Ovary (tissue), 9 donors: ENCODE measurements around the gene EMC6. TPM values are rescaled to one million over a fixed set of nuclear protein-coding genes. Genes with fewer than 3 reads are reported as not detected.

Source experiments
- DNase-seq, 5 donors: peaks; one replicate each; pipeline ENCODE4 v3.0.0-alpha.2; 2019 to 2020
- H3K27ac ChIP-seq, 2 donors: fragments of 200-600 bp; one replicate each; pipeline versions ENCODE4 v1.5.1 to v1.8.0; 2019 to 2022
- H3K27me3 ChIP-seq: fragments of 200-600 bp; one replicate; pipeline ENCODE4 v1.8.0; 2022
- H3K36me3 ChIP-seq: fragments of 200-600 bp; sonication (generic); one replicate; pipeline ENCODE4 v1.5.1; 2019
- H3K4me1 ChIP-seq: one replicate; pipeline ENCODE4 v1.8.1; 2013; ENCODE audit warnings: mild to moderate bottlenecking, moderate library complexity; ENCODE audit not compliant: insufficient read depth
- H3K4me3 ChIP-seq: fragments of 200-600 bp; sonication (generic); one replicate; pipeline ENCODE4 v1.5.1; 2017
- H3K9me3 ChIP-seq, 2 donors: fragments of 200-600 bp in 1 of 2; sonication (generic) in 1 of 2; one replicate each; pipeline versions ENCODE4 v1.5.1 to v1.8.1; 2013 to 2019; ENCODE audit warnings: mild to moderate bottlenecking in 1 of 2, moderate library complexity in 1 of 2
- EP300 ChIP-seq: sonication (generic); formaldehyde crosslinking; IDR thresholded peaks from one replicate; pipeline ENCODE4 v1.6.1; 2017; ENCODE audit warnings: antibody characterized with exemption
- POLR2A ChIP-seq: fragments of 450-650 bp; IDR thresholded peaks from one replicate; pipeline ENCODE4 v1.6.1; 2017; ENCODE audit warnings: antibody characterized with exemption, mild to moderate bottlenecking, moderate library complexity
- WGBS, 3 donors: extraction: QIAGEN DNeasy Blood & Tissue Kit in 1 of 3; methylation state at CpG; one replicate each; pipeline versions ENCODE4 v1.1.5 to v1.1.7; 2013 to 2017; 5-methylcytosine and 5-hydroxymethylcytosine counted together
- intact Hi-C, 4 donors: fragments of 100-400 bp; cut with DNase I; formaldehyde crosslinking; loops; one replicate each; pipeline versions ENCODE4 v1.11.0 to v1.15.1; 2022 to 2023
- polyA plus RNA-seq, 2 donors: library from polyadenylated mRNA; stranded (reverse); fragments of 200-250 nt in 1 of 2; fragments of 350-450 nt in 1 of 2; fragmentation: Illumina TruSeq in 1 of 2; extraction: RNeasy Lipid Tissue Mini Kit (QIAGEN cat#74804) in 1 of 2; gene quantifications; one replicate each; pipeline ENCODE4 v1.2.3, GENCODE V29; 2013 to 2014
- total RNA-seq, 7 donors: library from RNA; depleted of rRNA in 2 of 7; stranded (reverse); fragments of >200 nt in 2 of 7; fragmentation: NEBNext Ultra II Directional in 3 of 7; extraction: Animal tissue kit (Norgen Biotek cat#: 25700) in 3 of 7; gene quantifications; one replicate each; pipeline versions ENCODE4 v1.1.0 to v1.2.4, GENCODE V29; 2016 to 2023
- TF ChIP-seq, protein P1 (sequence below), 3 donors: fragments of 450-650 bp in 2 of 3; fragments of 200-600 bp in 1 of 3; IDR thresholded peaks; one replicate each; pipeline versions ENCODE4 v1.5.1 to v1.8.0; 2016 to 2022; ENCODE audit warnings: antibody characterized with exemption in 3 of 3, mild to moderate bottlenecking in 1 of 3
- donor health status: DM: no; HTN: no; CAD: no; lungs with moderate emphysema.
- donor health status: DM: no; HTN: no; CAD: no.
- donor health status: Bipolar disorder and iron deficiency.
- donor health status: DM: yes; HTN: yes; CAD: no.
- donor health status: DM: no; HTN: no; CAD: no.
- donor health status: DM: yes; HTN: yes; CAD: no.

Gene EMC6
- total and polyA plus RNA-seq, 9 donors: 7.6 to 38.9 (median 20.5) TPM

DNA sequence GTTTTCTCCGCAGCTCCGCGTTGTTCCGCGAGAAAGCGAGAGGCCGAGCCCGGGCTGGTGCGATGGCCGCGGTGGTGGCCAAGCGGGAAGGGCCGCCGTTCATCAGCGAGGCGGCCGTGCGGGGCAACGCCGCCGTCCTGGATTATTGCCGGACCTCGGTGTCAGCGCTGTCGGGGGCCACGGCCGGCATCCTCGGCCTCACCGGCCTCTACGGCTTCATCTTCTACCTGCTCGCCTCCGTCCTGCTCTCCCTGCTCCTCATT lies 404 bp downstream of the EMC6 start:
- no peak for DNase-seq
- WGBS, 3 donors: 0 to 1% (median 0%) methylated on average over 16 to 32 of the region's 32 CpGs
- intact Hi-C loops: loop anchor here in 1 of 4 donors (10.0 kb wide), 1 partner anchor 134 kb away; no protein-coding TSS in a partner anchor
- Histone ChIP-seq H3K9me3 (no peaks in the 10 kb centered on the region), H3K27ac (peak overlapping the region; percentile 68 to 93), H3K36me3 (no peaks in the 10 kb centered on the region), H3K27me3 (no peaks in the 10 kb centered on the region), H3K4me1 (peaks cover 19% of the 10 kb centered on the region), H3K4me3 (peak overlapping the region; percentile 88)
- no peak for TF ChIP-seq POLR2A
- TF ChIP-seq EP300: no peak
- TF ChIP-seq, protein P1, sequence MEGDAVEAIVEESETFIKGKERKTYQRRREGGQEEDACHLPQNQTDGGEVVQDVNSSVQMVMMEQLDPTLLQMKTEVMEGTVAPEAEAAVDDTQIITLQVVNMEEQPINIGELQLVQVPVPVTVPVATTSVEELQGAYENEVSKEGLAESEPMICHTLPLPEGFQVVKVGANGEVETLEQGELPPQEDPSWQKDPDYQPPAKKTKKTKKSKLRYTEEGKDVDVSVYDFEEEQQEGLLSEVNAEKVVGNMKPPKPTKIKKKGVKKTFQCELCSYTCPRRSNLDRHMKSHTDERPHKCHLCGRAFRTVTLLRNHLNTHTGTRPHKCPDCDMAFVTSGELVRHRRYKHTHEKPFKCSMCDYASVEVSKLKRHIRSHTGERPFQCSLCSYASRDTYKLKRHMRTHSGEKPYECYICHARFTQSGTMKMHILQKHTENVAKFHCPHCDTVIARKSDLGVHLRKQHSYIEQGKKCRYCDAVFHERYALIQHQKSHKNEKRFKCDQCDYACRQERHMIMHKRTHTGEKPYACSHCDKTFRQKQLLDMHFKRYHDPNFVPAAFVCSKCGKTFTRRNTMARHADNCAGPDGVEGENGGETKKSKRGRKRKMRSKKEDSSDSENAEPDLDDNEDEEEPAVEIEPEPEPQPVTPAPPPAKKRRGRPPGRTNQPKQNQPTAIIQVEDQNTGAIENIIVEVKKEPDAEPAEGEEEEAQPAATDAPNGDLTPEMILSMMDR (IDR thresholded peaks at IDR 0.05): no peak

DNA sequence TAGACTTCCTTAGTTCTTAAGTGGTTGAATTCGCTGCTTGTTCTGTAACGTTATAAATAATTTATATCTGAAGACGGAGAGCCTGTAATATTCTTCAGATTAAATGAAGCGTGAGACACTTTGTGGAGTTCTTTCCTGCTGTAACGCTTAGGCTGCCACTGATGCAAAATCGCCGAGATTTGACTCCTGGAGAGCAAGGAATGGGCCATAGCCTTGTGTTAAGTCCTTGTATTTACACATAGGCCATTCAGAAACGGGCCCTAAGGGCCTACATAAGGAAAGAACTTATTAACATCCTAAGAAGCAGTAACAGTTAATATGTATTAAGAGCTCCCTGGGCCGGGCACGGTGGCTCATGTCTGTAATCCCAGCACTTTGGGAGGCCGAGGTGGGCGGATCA lies 936 bp downstream of the EMC6 start:
- no peak for TF ChIP-seq POLR2A
- no peak for TF ChIP-seq EP300
- TF ChIP-seq, protein P1 (IDR thresholded peaks at IDR 0.05): no peak
- no peak for DNase-seq
- H3K27me3 ChIP-seq: no peaks in the 10 kb centered on the region

DNA sequence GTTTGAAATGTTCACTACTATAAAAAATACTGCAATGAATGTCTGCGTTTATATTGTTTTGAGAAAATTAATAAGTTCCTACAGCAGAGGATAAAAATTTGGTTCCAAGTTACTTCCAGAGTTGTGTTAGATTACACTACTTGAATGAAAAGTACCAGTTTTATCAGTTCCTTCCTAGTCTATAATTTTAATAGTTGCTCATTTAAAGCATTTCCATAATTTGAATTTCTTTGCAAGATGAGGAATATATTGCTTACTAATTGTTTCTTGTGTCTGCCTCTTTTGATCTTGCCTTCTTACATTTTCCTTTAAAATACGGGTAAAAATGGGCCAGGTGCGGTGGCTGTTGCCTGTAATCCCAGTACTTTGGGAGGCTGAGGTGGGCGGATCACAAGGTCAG lies 4.0 kb downstream of the EMC6 start:
- Histone ChIP-seq H3K9me3 (no peaks in the 10 kb centered on the region), H3K4me3 (no peak overlapping the region), H3K36me3 (no peaks in the 10 kb centered on the region), H3K4me1 (peaks cover 3% of the 10 kb centered on the region), H3K27me3 (no peaks in the 10 kb centered on the region), H3K27ac (no peak overlapping the region)
- no peak for DNase-seq
- 85 to 93% (median 88%) methylated on average over 4 of the region's 4 CpGs for WGBS, 3 donors
- TF ChIP-seq, protein P1 (IDR thresholded peaks at IDR 0.05): no peak
- no peak for TF ChIP-seq EP300
- no peak for TF ChIP-seq POLR2A
- intact Hi-C loops: no loop called here

More for the DNA sequence above, 936 bp downstream of the EMC6 start:
- H3K4me1 ChIP-seq: peaks cover 19% of the 10 kb centered on the region
- no peak overlapping the region for H3K27ac ChIP-seq
- intact Hi-C loops: loop anchor here in 1 of 4 donors (10.0 kb wide), 1 partner anchor 135 kb away; no protein-coding TSS in a partner anchor
- peak overlapping the region; percentile 88 for H3K4me3 ChIP-seq
- 36 to 39% (median 38%) methylated on average over 12 of the region's 12 CpGs for WGBS, 3 donors
- no peaks in the 10 kb centered on the region for H3K36me3 ChIP-seq
- H3K9me3 ChIP-seq: no peaks in the 10 kb centered on the region

DNA sequence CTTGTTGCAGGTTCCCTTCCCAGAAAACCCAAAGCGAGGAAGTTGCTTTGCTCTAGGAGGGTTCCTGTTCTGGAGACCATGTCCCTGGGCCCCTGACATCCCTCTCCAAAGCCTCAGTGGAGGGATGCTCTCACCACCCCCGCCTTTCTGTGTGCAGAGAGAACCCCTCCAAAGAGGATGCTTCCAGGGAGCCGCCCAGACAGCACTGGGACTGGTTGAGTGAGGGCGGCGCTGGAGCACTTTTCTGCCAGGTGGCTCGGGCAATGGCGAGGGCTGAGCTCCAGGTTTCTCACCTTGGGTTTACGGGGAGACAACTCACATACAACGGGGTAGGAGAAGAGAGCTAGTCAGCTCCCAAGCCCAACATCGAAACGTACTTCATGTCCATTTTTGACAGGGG lies 7.3 kb downstream of the EMC6 start:
- H3K4me1 ChIP-seq: no peaks in the 10 kb centered on the region
- H3K27ac ChIP-seq: no peak overlapping the region
- TF ChIP-seq, protein P1 (IDR thresholded peaks at IDR 0.05): no peak
- no peak for TF ChIP-seq EP300
- TF ChIP-seq POLR2A: no peak
- intact Hi-C loops: no loop called here
- WGBS, 3 donors: 77 to 88% (median 81%) methylated on average over 11 of the region's 11 CpGs
- no peaks in the 10 kb centered on the region for H3K27me3 ChIP-seq
- no peaks in the 10 kb centered on the region for H3K36me3 ChIP-seq
- H3K4me3 ChIP-seq: no peak overlapping the region
- no peak for DNase-seq
- H3K9me3 ChIP-seq: no peaks in the 10 kb centered on the region
